ENCODE data around the gene VAMP2.
"Not testable (repeated sequence)": the region's sequence is repeated elsewhere in the genome, so short reads cannot be mapped to it uniquely, and the experiment has no call there.

VAMP2 gene

GRCh38 chr17:8173056-8173870 is 10.5 kb upstream of the VAMP2 start:
- TF ChIP-seq CTCF (IDR thresholded peaks at IDR 0.05; ENCODE audit: extremely low read depth, missing control alignments), result no peak
- DNase-seq (ENCODE audit: low spot score), result peak; percentile 82

- not testable (repeated sequence) for DNase-seq (ENCODE audit: low spot score)
Observed at GRCh38 chr17:8170186-8170585, 7.4 kb upstream of the VAMP2 start.

GRCh38 chr17:8167526-8167925 is 4.8 kb upstream of the VAMP2 start:
- TF ChIP-seq CTCF (IDR thresholded peaks at IDR 0.05; ENCODE audit: extremely low read depth, missing control alignments), result no peak
- no peak for DNase-seq (ENCODE audit: low spot score)

GRCh38 chr17:8166731-8167130 is 4.0 kb upstream of the VAMP2 start:
- no peak for DNase-seq (ENCODE audit: low spot score)
- no peak for TF ChIP-seq CTCF (IDR thresholded peaks at IDR 0.05; ENCODE audit: extremely low read depth, missing control alignments)

GRCh38 chr17:8164815-8165131 is 2.0 kb upstream of the VAMP2 start:
- DNase-seq (ENCODE audit: low spot score), result no peak
- no peak for TF ChIP-seq CTCF (IDR thresholded peaks at IDR 0.05; ENCODE audit: extremely low read depth, missing control alignments)

GRCh38 chr17:8163978-8164814 is 1.4 kb upstream of the VAMP2 start:
- DNase-seq (ENCODE audit: low spot score), result no peak
- no peak for TF ChIP-seq CTCF (IDR thresholded peaks at IDR 0.05; ENCODE audit: extremely low read depth, missing control alignments)

GRCh38 chr17:8162997-8163977 is 539 bp upstream of the VAMP2 start:
- no peak for DNase-seq (ENCODE audit: low spot score)
- TF ChIP-seq CTCF (IDR thresholded peaks at IDR 0.05; ENCODE audit: extremely low read depth, missing control alignments), result no peak
